ENCODE results near the gene ZNRF3. TPM values are rescaled to one million over a fixed set of nuclear protein-coding genes. Genes with fewer than 3 reads are reported as not detected.
A peak's percentile ranks its signal among the peaks of the same experiment; 100 is the strongest.

Gene ZNRF3
- total RNA-seq, 4 donors from 2014 or later = 6.1 to 23.2 (median 12.0) TPM

GRCh38 chr22:28889478-28890024 is 6.2 kb downstream of the ZNRF3 start:
- no peaks in the 10 kb centered on the region for H3K36me3 ChIP-seq
- intact Hi-C loops (cut with DNase I; ENCODE audit: low total_unique reads) = loop anchor here (10.0 kb wide), 1 partner anchor 145 kb away; no protein-coding TSS in a partner anchor
- H3K4me1 ChIP-seq = no peaks in the 10 kb centered on the region
- no peaks in the 10 kb centered on the region for H3K27me3 ChIP-seq
- H3K4me3 ChIP-seq = no peak overlapping the region
- no peak overlapping the region for H3K27ac ChIP-seq
- no peaks in the 10 kb centered on the region for H3K9me3 ChIP-seq
- no peak for DNase-seq
- TF ChIP-seq POLR2A (IDR thresholded peaks at IDR 0.05) = no peak
- TF ChIP-seq, protein P1, sequence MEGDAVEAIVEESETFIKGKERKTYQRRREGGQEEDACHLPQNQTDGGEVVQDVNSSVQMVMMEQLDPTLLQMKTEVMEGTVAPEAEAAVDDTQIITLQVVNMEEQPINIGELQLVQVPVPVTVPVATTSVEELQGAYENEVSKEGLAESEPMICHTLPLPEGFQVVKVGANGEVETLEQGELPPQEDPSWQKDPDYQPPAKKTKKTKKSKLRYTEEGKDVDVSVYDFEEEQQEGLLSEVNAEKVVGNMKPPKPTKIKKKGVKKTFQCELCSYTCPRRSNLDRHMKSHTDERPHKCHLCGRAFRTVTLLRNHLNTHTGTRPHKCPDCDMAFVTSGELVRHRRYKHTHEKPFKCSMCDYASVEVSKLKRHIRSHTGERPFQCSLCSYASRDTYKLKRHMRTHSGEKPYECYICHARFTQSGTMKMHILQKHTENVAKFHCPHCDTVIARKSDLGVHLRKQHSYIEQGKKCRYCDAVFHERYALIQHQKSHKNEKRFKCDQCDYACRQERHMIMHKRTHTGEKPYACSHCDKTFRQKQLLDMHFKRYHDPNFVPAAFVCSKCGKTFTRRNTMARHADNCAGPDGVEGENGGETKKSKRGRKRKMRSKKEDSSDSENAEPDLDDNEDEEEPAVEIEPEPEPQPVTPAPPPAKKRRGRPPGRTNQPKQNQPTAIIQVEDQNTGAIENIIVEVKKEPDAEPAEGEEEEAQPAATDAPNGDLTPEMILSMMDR (IDR thresholded peaks at IDR 0.05) = no peak

GRCh38 chr22:28891156-28891733 is 7.9 kb downstream of the ZNRF3 start:
- TF ChIP-seq, protein P1 (IDR thresholded peaks at IDR 0.05) = no peak
- TF ChIP-seq POLR2A (IDR thresholded peaks at IDR 0.05) = no peak
- no peak overlapping the region for H3K27ac ChIP-seq
- no peak overlapping the region for H3K4me3 ChIP-seq
- no peaks in the 10 kb centered on the region for H3K27me3 ChIP-seq
- H3K4me1 ChIP-seq = no peaks in the 10 kb centered on the region
- no peak for DNase-seq
- no peaks in the 10 kb centered on the region for H3K36me3 ChIP-seq
- no peaks in the 10 kb centered on the region for H3K9me3 ChIP-seq
- intact Hi-C loops (cut with DNase I; ENCODE audit: low total_unique reads) = no loop called here

GRCh38 chr22:28892175-28892731 is 8.9 kb downstream of the ZNRF3 start:
- Histone ChIP-seq H3K4me3 (no peak overlapping the region), H3K27ac (no peak overlapping the region), H3K27me3 (no peaks in the 10 kb centered on the region), H3K4me1 (no peaks in the 10 kb centered on the region), H3K9me3 (no peaks in the 10 kb centered on the region), H3K36me3 (no peaks in the 10 kb centered on the region)
- TF ChIP-seq, protein P1 (IDR thresholded peaks at IDR 0.05) = no peak
- TF ChIP-seq POLR2A (IDR thresholded peaks at IDR 0.05) = no peak
- intact Hi-C loops (cut with DNase I; ENCODE audit: low total_unique reads) = no loop called here
- DNase-seq = no peak

GRCh38 chr22:28893810-28894209 is 10.4 kb downstream of the ZNRF3 start:
- Histone ChIP-seq H3K4me1 (no peaks in the 10 kb centered on the region), H3K9me3 (no peaks in the 10 kb centered on the region), H3K4me3 (no peak overlapping the region), H3K27me3 (no peaks in the 10 kb centered on the region), H3K27ac (no peak overlapping the region), H3K36me3 (no peaks in the 10 kb centered on the region)
- TF ChIP-seq, protein P1 (IDR thresholded peaks at IDR 0.05) = no peak
- no peak for TF ChIP-seq POLR2A (IDR thresholded peaks at IDR 0.05)
- intact Hi-C loops (cut with DNase I; ENCODE audit: low total_unique reads) = no loop called here
- no peak for DNase-seq

DNA sequence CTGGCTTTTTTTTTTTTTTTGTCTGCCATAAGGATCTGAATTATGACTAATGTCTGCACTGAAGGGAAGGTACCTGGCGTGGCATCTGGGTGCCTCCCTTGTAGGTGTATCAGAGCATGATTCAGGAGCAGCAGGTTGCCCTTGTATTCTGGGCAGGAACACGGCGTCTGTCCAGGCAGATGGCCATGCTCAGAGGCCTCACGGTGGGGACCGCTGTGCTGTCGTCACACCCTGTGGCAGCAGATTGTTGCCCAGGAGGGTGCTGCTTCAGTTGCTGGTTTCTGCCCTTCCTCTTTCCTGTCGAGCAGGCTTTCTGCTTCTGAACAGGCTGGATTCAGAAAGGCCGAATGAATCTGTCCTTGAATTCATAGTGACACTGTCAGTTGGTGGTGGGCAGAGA is 11.0 kb downstream of the ZNRF3 start:
- Histone ChIP-seq H3K36me3 (no peaks in the 10 kb centered on the region), H3K4me3 (no peak overlapping the region), H3K27ac (no peak overlapping the region), H3K27me3 (no peaks in the 10 kb centered on the region), H3K9me3 (no peaks in the 10 kb centered on the region), H3K4me1 (no peaks in the 10 kb centered on the region)
- TF ChIP-seq, protein P1 (IDR thresholded peaks at IDR 0.05) = no peak
- no peak for TF ChIP-seq POLR2A (IDR thresholded peaks at IDR 0.05)
- intact Hi-C loops (cut with DNase I; ENCODE audit: low total_unique reads) = no loop called here
- peak in 1 of 2 donors; percentile 3 for DNase-seq

Measured in uterus (tissue), 4 donors.